Motor neuron (in vitro differentiated cells): ENCODE measurements around the gene TMEM94. TPM values are rescaled to one million over a fixed set of nuclear protein-coding genes. Genes with fewer than 3 reads are reported as not detected.

Source experiments
- ATAC-seq, 8 experiments: fragments of 200-7000 bp; cut with Tn5 transposase; replicated peaks in 6 of 8; 2 replicates each; pipeline ENCODE4 v1.8.0; 2021; ENCODE audit warnings: mild to moderate bottlenecking in 8 of 8, moderate library complexity in 8 of 8
- H3K27ac ChIP-seq, 2 donors: fragments of 250-450 bp; sonication (Bioruptor Pico); 2 replicates each; pipeline ENCODE4 v1.9.0; 2021; ENCODE audit warnings: antibody characterized with exemption in 2 of 2, mild to moderate bottlenecking in 2 of 2, moderate library complexity in 1 of 2
- H3K4me1 ChIP-seq, 2 donors: fragments of 250-450 bp; sonication (Bioruptor Pico); replicated peaks in 1 of 2; 2 replicates each; pipeline ENCODE4 v1.6.1; 2021; ENCODE audit warnings: antibody characterized with exemption in 2 of 2, mild to moderate bottlenecking in 2 of 2, moderate library complexity in 1 of 2
- H3K4me3 ChIP-seq, 5 donors: fragments of 250-450 bp; sonication (Bioruptor Pico); 2 replicates each; pipeline ENCODE4 v1.9.0; 2021; ENCODE audit warnings: antibody characterized with exemption in 5 of 5, mild to moderate bottlenecking in 5 of 5, moderate library complexity in 4 of 5
- WGBS, 10 experiments: fragments of 450-650 bp; shearing (Covaris generic); methylation state at CpG; one replicate each; pipeline ENCODE4 v1.0.0; 2022; 5-methylcytosine and 5-hydroxymethylcytosine counted together
- in situ Hi-C, 9 experiments: fragments of 400-800 bp; cut with MboI; loops; one replicate each; pipeline ENCODE4 v1.15.0; 2021; ENCODE audit warnings: low sequenced_read_pairs in 9 of 9, low pct_unique_long_range_greater_than_20kb in 2 of 9; ENCODE audit not compliant: unreplicated experiment in 9 of 9
- total RNA-seq, 8 experiments: library from RNA; unstranded; fragments of 300-600 nt; gene quantifications; 2 replicates each; pipeline versions ENCODE4 v1.2.3 to v1.2.4, GENCODE V29; 2022

Gene TMEM94
- total RNA-seq, 8 experiments from 2014 or later: 19.3 to 92.7 (median 56.1) TPM

DNA sequence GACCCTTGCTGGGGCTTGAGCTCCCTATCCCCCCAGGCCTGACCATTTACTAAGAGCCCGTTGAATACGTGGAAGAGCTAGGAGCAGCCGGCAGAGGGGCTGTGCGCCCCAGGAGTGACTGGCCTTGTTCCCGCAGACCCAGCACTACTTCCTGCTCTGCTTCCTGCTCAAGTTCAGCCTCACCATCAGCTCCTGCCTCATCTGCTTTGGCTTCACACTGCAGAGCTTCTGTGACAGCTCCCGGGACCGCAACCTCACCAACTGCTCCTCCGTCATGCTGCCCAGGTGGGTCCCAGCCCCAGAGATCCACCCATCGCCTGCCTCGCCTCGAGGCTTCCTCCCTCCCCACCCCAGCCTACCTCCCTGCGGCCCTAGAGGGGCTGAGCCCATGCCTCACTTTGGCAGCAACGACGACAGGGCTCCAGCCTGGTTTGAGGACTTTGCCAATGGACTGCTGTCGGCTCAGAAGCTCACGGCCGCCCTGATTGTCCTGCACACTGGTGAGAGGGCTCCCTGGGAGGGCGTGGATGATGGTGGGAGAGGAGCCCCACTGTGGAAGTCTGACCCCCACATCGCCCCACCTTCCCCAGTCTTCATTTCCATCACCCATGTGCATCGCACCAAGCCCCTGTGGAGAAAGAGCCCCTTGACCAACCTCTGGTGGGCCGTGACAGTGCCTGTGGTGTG lies 41.7 kb downstream of the TMEM94 start:
- no peak for ATAC-seq
- H3K27ac ChIP-seq: no peak overlapping the region
- in situ Hi-C loops: no loop called here
- 80 to 100% (median 80%) methylated on average over 1 to 2 of the region's 21 CpGs; no CpG with 5 or more reads in 6 of the 10 experiments for WGBS, 10 experiments
- no peaks in the 10 kb centered on the region for H3K4me1 ChIP-seq
- H3K4me3 ChIP-seq: no peak overlapping the region

DNA sequence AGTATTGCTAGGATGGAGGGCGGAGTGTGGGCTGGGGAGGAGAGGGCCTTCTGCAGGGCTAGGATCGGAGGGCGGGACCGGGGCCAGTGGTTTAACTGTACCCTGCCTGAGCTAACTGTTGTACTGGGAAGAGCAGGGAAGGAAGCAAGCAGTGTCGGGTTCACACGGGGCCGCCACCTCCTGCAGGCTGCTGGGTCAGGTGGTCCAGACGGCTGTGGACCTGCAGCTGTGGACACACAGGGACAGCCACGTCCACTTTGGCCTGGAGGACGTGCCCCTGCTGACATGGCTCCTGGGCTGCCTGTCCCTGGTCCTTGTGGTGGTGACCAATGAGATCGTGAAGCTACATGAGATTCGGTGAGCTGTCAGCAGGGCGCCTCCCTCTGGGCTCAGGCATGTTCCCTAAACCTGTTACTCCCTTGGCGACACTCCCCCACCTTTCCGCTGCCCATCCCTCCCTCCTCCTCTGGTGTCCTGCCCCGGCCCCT lies 42.3 kb downstream of the TMEM94 start:
- WGBS, 10 experiments: 50 to 100% (median 80%) methylated on average over 1 to 4 of the region's 16 CpGs; no CpG with 5 or more reads in 7 of the 10 experiments
- Histone ChIP-seq H3K4me3 (no peak overlapping the region), H3K4me1 (no peaks in the 10 kb centered on the region), H3K27ac (no peak overlapping the region)
- in situ Hi-C loops: no loop called here
- peak in 2 of 8 experiments; percentile 15 to 25 for ATAC-seq

DNA sequence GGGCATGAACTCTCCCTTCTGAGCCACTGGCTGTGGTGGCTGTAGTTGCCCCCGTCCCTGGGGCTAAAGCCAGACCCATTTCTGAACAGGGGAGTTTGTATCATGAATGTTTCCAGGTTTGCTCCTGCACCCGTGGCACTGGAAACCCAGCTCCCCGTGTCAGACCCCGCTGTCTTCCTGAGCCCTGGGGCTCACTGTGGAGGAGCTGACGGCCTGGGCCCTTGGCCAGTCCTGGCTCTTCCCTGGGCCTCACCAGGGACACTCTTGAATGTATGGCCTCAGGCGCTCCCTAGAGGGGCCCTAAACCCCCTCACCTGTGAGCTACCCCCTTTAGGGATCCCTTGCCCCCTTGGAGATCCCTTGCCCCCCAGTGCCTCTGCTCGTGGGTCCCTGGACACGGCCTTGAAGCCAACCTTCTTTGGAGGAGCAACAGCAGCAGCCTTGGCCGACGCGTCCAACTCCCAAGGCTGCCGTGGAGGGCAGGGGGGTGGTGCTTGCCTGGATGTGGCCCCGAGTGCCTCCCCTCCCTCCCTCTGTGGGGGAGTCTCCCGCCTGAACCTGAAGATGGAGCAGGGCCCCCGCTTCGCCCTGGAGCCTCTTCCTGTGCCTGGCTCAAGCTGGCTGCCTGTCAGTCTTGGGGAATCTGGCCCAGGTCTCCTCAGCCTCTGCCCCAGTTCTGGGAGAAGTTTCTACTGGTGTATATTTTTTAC lies 43.0 kb downstream of the TMEM94 start:
- Histone ChIP-seq H3K4me3 (no peak overlapping the region), H3K4me1 (no peaks in the 10 kb centered on the region), H3K27ac (no peak overlapping the region)
- in situ Hi-C loops: no loop called here
- no peak for ATAC-seq
- WGBS, 10 experiments: 40 to 100% (median 86%) methylated on average over 2 to 5 of the region's 16 CpGs; no CpG with 5 or more reads in 7 of the 10 experiments

DNA sequence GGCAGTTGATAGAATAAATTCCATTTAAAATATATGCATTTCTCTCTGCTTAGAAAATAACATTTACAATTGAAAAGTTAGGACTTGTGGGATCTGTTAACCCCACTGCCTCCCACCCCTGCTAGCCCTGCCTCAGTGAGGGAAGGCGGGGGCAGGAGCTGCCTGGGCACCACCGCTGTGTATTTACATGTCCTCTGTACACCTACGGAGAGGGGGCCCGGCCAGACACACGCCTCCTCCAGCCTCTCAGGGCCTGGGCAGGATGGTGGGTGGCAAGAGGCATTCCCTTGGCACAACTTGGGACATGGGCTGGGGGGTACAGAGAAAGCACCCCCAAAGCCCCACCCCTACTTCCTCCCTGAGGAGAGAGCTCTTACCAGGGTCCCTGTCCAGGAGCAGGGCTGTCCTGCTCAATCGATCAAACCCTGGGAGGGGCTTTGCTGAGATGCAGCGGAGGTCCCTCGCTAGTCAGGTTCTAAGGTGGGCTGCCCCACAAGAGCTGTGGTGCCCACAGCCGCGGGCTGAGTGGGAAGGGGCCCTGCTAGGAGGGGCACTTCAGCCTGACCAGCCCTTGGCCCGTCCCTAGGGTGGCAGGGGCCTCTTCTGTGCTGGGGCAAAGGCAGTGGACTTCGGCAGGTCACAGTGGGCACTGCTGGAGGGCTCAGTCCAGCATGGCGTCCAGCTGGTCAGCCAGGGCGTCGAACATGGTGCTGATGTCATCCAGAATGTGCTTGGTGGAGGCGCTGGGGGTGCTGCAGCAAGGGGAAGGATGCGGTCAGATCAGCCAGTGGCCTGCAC lies 44.2 kb downstream of the TMEM94 start:
- no peak overlapping the region for H3K27ac ChIP-seq
- ATAC-seq: no peak
- in situ Hi-C loops: no loop called here
- no peak overlapping the region for H3K4me3 ChIP-seq
- WGBS, 10 experiments: 60 to 100% (median 90%) methylated on average over 1 of the region's 17 CpGs; no CpG with 5 or more reads in 6 of the 10 experiments
- no peaks in the 10 kb centered on the region for H3K4me1 ChIP-seq

DNA sequence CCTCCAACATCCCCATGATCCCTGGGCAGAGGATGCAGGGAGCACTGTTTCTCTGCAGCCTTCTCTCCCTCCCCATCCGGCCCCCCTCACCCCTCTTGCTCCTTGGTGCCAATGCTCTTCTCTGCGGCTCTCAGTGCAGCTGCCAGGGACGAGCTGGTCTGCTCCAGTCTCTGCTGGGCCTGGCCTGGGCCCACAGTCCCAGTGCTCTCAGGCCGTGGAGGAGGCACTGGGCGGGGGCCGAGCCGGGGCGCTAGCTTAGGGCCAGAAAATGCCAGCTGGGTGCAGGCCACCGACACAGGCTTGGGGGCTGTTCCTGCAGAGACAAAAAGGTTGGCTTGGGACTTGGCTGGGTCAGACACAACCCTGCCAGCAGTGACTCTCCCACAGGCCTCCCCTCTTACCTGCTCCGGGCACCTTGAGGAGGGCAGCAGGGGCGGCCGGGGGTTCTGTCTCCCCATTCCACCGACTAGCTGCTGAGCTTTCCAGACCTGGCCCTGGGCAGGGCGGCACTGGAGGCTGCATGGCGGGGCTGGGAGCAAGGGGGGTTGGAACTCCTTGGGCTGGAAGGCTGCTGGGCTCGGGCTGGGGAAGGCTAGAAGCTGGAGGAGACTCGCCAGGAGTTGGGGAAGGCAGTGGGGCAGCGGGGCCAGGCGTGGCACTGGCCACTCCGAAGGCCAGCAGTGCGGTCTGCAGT lies 45.1 kb downstream of the TMEM94 start:
- peak in 6 of 8 experiments; percentile 17 to 79 (median 46) for ATAC-seq
- Histone ChIP-seq H3K4me1 (no peaks in the 10 kb centered on the region), H3K4me3 (no peak overlapping the region), H3K27ac (no peak overlapping the region)
- 95 to 100% methylated on average over 1 to 4 of the region's 21 CpGs; no CpG with 5 or more reads in 8 of the 10 experiments for WGBS, 10 experiments
- in situ Hi-C loops: no loop called here

DNA sequence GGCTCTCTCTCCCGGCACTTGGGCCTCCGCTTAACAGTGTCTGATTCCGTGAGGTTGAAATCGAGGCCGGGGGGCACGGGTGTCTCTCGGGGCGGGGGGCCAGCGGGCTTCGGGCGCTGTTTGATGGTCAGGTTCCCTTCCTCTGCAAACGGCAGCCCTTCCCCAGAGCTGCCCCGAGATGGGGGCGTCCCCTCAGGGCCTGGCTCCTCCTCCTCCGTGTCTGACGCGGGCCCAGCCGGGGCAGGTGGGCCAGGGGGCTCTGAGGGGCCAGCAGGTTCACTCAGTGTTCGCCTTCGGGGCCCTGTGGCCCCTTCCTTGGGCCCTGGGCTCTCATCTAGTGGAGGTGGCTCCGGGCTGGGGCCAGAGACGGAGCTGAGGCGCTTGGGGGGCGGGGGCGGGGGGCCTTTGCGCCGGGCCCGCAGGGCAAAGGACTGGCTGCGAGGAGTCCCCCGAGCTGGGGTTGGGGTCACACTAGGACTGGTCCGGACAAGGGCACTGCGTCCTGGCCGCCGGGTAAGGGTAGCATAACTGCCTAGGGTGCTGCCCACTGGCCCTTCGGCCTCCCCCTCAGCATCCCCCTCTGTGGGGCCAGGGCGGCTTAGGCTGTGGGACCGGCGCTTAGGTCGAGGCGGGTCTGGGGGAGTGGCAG lies 45.8 kb downstream of the TMEM94 start:
- ATAC-seq: peak in 2 of 8 experiments; percentile 3 to 13
- H3K4me1 ChIP-seq: peaks cover 0 to 3% of the 10 kb centered on the region in 2 donors
- no peak overlapping the region for H3K4me3 ChIP-seq
- no CpG with 5 or more reads among the region's 40 CpGs for WGBS, 10 experiments
- no peak overlapping the region for H3K27ac ChIP-seq
- in situ Hi-C loops: no loop called here

DNA sequence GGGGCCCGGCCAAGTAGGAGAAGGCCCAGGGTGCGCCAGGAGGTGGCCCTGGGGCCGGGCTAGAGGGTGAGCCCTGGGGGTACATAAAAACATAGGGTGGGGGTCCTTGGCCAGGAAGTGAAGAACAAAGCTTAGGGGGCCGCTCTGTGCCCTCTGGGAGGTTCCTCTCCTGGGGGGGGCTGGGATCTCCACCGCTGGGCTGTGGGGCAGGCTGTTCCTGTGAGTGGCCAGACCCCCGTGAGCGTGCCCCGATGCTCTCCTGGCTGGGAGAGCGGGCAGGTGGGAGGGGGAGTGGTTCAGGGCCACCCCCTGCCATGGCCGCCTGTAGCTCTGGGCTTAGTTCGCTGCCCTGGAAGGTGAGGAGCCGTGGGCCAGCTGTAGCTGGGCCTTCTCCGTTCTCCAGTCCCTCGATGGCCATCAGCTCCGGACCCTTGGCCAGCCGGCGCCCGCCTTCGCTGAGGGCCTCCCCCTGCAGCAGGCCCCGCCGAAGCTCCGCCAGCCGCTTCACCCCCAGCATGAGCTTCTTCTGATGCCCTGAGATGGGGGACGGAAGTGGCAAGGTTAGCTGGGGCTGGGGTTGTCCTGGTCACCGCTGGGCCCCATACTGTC lies 46.4 kb downstream of the TMEM94 start:
- H3K4me3 ChIP-seq: no peak overlapping the region
- no peak overlapping the region for H3K27ac ChIP-seq
- WGBS, 10 experiments: 100% methylated on average over 1 of the region's 25 CpGs; no CpG with 5 or more reads in 9 of the 10 experiments
- peak in 2 of 8 experiments; percentile 1 to 7 for ATAC-seq
- in situ Hi-C loops: no loop called here
- peaks cover 6 to 9% of the 10 kb centered on the region in 2 donors for H3K4me1 ChIP-seq

DNA sequence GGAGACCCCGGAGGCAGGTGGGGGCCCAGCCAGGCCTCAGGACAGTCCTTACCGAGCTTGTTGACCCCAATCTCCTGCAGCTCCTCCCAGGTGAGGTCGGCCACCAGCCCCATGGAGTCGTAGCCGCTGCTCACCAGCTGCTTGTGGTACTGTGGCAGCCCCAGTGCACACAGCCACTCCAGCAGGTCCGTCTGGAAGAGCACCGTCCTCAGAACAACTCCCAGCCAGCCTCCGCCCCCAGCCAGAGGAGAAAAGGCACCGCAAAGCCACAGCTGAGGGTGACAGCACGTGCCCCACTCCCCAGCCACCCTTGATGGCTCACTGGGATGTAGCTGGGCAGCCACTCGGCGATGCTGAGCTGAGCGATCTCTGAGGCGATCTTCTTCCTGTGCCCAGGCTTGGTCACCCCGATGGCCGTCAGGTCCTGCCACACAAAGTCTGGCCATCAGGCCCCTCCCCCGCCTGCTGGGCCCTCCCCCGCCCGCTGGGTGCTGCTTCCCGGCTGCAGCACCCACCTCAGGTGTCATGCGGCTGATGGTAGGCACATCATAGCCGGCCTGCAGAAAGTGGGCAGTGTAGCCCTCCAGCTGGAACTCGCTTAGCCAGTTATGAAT lies 47.0 kb downstream of the TMEM94 start:
- Histone ChIP-seq H3K4me3 (no peak overlapping the region), H3K27ac (no peak overlapping the region), H3K4me1 (peaks cover 12 to 16% of the 10 kb centered on the region in 2 donors)
- 78 to 100% (median 80%) methylated on average over 1 to 4 of the region's 23 CpGs; no CpG with 5 or more reads in 5 of the 10 experiments for WGBS, 10 experiments
- ATAC-seq: no peak
- in situ Hi-C loops: no loop called here

DNA sequence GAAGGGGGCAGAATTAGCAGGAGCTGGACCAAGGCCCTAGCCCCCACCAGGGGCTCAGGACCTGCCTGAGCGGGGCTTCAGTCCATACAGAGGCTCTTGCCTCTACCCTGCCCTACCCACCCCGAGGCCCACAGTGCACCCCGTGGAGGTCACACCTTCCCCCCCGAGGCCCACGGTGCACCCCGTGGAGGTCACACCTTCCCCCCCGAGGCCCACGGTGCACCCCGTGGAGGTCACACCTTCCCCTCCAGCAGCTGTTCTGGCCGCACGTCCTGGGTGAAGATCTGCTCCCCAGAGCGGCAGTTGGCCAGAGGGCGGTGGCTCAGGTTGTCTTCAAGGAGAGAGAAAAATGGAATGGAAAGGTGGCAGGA lies 47.5 kb downstream of the TMEM94 start:
- no peak overlapping the region for H3K4me3 ChIP-seq
- 100% methylated on average over 2 of the region's 13 CpGs; no CpG with 5 or more reads in 9 of the 10 experiments for WGBS, 10 experiments
- no peak for ATAC-seq
- peaks cover 18 to 21% of the 10 kb centered on the region in 2 donors for H3K4me1 ChIP-seq
- in situ Hi-C loops: no loop called here
- no peak overlapping the region for H3K27ac ChIP-seq

DNA sequence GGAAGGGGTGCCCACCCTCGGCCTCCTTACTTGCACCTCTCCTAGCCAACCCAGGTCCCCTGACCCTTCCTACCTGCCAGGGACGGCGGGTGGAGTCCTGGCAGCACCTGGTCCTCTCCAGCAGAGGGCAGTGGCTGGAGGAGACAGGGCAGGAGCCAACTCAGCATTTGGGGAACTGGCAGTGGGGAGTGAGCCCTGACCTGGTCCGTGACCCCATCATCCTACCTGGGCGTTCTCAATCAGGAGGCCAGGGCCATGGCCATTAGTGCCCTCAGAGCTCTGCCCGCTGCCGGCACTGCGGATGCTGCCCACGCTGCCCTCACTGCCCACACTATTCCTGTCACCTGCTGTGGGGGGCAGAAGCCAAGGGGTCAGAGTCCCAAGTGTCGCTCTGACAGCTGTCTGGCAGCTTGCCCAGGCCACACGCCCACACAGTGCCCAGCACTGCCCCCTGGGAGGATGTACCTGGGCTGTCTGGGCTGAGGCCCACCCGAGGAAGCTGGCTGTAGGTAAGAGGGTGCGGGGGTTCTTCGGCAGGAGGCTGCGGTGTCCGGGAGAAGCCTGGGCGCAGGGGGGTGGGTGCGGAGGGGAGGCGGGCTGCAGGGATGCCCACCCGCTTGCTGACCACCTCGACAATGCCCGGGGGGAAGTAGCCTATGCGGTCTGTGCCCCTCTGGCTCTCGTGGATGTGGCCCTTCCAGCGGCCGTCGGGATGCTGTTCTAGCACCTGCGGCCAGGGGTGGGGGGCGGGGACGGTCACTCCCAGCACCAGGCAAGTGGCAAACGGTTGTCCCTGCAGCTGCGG lies 48.1 kb downstream of the TMEM94 start:
- peaks cover 18 to 26% of the 10 kb centered on the region in 2 donors for H3K4me1 ChIP-seq
- H3K27ac ChIP-seq: no peak overlapping the region
- no peak overlapping the region for H3K4me3 ChIP-seq
- 32 to 93% (median 63%) methylated on average over 3 to 4 of the region's 32 CpGs; no CpG with 5 or more reads in 6 of the 10 experiments for WGBS, 10 experiments
- in situ Hi-C loops: no loop called here
- ATAC-seq: peak in 3 of 8 experiments; percentile 17 to 51 (median 19)

DNA sequence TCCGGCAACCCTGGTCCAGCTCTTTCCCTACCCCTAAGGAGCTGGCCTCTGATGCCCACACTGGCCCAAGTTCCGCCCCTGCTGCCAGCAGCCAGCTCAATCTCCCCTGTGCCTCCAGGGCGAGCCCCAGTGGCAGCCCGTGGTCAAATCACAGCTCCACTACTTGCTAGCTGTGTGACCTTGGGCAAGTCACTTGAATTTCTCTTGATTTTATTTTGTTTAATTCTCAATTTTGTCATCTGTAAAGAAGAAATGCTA lies 48.6 kb downstream of the TMEM94 start:
- peaks cover 18 to 26% of the 10 kb centered on the region in 2 donors for H3K4me1 ChIP-seq

More for the DNA sequence above, 48.6 kb downstream of the TMEM94 start:
- Histone ChIP-seq H3K4me3 (no peak overlapping the region), H3K27ac (no peak overlapping the region)
- 80 to 100% (median 89%) methylated on average over 1 to 3 of the region's 4 CpGs; no CpG with 5 or more reads in 7 of the 10 experiments for WGBS, 10 experiments
- in situ Hi-C loops: no loop called here
- ATAC-seq: no peak
